ENCODE measurements around the gene IL20RB.

DNA sequence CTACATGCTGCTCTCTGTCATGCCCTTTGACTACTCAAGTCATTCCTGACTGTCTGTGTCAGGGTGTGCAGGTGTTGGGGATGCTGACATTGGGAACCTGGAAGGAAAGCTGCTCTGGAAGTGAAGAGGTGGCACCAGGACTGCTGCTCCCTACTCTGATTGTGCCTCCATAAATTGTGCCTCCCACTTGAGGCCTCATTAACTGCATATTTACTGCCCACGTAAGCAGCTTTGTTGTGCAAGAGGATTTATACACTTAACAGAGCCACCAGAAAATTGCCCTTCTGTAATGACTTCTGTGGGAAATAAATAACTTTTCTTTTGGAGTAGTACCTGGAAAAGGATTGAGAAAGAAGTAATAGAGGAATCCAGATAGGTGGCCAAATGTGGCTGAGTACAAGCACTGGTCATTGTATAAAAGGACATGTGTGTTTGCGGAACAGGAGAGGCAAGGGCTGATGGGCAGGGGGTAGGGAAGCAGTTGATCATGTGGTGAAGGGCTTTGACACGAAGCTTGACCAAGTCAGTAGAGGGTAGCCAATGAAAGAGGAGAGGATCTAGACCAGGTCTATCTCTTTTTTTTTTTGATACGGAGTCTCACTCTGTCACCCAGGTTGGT, 24.8 kb downstream of the IL20RB start:
- TF ChIP-seq POLR2A (IDR thresholded peaks at IDR 0.05), result no peak
- TF ChIP-seq, protein P1, sequence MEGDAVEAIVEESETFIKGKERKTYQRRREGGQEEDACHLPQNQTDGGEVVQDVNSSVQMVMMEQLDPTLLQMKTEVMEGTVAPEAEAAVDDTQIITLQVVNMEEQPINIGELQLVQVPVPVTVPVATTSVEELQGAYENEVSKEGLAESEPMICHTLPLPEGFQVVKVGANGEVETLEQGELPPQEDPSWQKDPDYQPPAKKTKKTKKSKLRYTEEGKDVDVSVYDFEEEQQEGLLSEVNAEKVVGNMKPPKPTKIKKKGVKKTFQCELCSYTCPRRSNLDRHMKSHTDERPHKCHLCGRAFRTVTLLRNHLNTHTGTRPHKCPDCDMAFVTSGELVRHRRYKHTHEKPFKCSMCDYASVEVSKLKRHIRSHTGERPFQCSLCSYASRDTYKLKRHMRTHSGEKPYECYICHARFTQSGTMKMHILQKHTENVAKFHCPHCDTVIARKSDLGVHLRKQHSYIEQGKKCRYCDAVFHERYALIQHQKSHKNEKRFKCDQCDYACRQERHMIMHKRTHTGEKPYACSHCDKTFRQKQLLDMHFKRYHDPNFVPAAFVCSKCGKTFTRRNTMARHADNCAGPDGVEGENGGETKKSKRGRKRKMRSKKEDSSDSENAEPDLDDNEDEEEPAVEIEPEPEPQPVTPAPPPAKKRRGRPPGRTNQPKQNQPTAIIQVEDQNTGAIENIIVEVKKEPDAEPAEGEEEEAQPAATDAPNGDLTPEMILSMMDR (IDR thresholded peaks at IDR 0.05), result no peak
- TF ChIP-seq POLR2AphosphoS5 (IDR thresholded peaks at IDR 0.05), result no peak
- TF ChIP-seq EP300 (IDR thresholded peaks at IDR 0.05; ENCODE audit: low read depth), result no peak

Measured in transverse colon (tissue), 4 donors.